Measurements from ENCODE around the gene LIPE.

- TF ChIP-seq, protein P1, sequence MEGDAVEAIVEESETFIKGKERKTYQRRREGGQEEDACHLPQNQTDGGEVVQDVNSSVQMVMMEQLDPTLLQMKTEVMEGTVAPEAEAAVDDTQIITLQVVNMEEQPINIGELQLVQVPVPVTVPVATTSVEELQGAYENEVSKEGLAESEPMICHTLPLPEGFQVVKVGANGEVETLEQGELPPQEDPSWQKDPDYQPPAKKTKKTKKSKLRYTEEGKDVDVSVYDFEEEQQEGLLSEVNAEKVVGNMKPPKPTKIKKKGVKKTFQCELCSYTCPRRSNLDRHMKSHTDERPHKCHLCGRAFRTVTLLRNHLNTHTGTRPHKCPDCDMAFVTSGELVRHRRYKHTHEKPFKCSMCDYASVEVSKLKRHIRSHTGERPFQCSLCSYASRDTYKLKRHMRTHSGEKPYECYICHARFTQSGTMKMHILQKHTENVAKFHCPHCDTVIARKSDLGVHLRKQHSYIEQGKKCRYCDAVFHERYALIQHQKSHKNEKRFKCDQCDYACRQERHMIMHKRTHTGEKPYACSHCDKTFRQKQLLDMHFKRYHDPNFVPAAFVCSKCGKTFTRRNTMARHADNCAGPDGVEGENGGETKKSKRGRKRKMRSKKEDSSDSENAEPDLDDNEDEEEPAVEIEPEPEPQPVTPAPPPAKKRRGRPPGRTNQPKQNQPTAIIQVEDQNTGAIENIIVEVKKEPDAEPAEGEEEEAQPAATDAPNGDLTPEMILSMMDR (IDR thresholded peaks at IDR 0.05; ENCODE audit: low read depth, low read length, poor library complexity, severe bottlenecking): no peak
- TF ChIP-seq EZH2phosphoT487 (IDR thresholded peaks at IDR 0.05; ENCODE audit: borderline replicate concordance, low read length): no peak
Observed at GRCh38 chr19:42466521-42467182, 39.5 kb upstream of the LIPE start.
